Stimulated activated CD4-positive, alpha-beta T cell treated with anti-CD3 and anti-CD28 coated beads, Interleukin-1b, Interleukin-23, amount 100 ng/mL, for 4 hours (primary cell): ENCODE measurements around the gene VASH2.
"Not testable (repeated sequence)": the region's sequence is repeated elsewhere in the genome, so short reads cannot be mapped to it uniquely, and the experiment has no call there.

Source experiments
- DNase-seq, 2 donors: peaks; one replicate each; pipeline ENCODE4 v3.0.0-alpha.2; 2020; ENCODE audit warnings: low read depth in 2 of 2

The VASH2 gene

GRCh38 chr1:212981025-212981495 is 30.7 kb downstream of the VASH2 start:
- DNase-seq: no peak

DNA sequence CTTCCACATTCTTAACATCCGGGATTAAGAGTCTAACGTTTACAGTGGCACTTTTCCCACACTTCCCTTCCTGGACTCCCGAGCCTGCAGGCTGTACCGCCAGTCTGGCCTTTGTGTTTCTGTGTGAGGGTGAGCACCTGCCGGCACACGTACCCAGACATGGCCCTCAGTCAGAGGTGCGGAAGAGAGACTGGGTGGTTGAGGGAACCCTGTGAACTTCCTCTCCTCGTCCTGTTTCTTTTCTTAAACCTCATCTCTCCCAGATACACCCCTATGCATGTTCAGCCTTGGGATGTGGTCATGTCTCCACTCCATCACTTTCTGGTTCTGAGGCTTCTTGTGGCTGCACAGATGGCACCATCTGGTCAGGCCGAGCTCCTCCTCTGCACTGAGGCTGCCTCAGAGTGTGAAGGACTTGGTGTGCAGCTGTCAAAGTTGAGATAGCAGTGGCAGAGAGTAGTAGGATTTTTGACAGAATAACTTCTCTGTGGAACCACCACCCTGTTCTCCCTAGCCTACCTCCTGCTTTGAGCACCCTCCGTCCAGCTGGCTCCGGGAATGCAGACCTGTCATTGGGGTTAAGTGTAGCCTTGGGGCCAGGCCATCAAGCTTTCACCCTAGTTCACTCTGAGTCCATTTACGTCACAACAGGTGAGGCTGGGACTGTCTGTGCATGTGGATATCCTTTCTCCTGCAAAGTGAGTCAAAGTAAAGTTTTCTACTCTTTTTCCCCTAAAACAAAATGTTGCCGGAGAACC is 31.4 kb downstream of the VASH2 start:
- DNase-seq: no peak

DNA sequence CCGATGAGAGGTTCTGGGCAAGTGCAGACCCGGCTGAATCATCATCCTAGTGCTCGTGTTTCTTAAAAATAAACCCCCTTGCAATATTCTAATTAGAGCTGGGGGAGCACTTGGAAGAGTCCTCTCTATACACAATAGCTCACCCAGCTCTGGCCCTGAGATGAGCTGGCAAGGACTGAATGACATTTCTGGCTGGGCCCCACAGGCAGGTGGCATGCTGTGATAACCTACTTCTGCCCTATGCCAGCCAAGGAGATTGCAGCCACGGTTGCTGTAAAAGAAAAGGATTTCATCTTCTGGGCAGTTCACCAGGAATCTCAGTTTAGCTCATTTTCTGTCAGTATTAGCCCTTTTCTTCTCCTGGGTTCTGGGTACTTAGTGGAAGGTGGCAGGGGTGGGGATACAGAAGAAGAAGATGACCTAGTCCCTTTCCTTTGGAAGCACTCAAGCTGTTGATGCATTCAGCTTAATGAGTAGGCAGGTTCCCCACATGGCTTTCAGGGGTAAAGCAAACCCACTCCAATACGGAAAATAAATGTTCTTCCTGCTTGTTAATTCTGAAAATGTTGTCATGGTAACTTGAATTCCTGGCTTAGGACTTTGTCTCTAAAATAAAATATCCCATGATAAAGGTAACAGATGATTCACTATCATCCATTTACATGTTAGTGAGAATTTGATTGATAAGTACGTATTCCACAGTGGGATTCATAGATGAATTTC is 32.2 kb downstream of the VASH2 start:
- no peak for DNase-seq

- DNase-seq: no peak
Observed at GRCh38 chr1:212983482-212983881, 33.1 kb downstream of the VASH2 start.

- no peak for DNase-seq
Observed at GRCh38 chr1:212984522-212985291, 34.4 kb downstream of the VASH2 start.

DNA sequence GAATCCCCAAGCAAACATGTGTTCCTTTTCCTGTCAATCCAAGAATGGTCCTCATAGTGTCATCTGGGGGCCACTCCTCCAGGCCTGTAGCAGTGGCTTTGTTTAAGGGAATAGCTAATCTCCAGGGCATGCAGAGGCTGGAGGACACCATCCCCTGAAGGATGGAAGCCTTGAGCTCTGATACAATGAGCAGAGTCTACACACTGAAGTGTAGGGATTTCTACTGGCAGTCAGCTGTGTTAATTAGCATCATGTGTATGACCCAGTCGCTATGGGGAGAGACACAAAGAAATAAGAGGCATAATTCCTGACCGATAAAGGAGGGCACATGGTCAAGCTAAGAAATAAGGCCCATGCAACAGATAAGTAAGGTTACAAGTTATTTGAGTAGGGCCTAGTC is 36.2 kb downstream of the VASH2 start:
- DNase-seq: no peak

GRCh38 chr1:212987702-212988322 is 37.5 kb downstream of the VASH2 start:
- no peak for DNase-seq

DNA sequence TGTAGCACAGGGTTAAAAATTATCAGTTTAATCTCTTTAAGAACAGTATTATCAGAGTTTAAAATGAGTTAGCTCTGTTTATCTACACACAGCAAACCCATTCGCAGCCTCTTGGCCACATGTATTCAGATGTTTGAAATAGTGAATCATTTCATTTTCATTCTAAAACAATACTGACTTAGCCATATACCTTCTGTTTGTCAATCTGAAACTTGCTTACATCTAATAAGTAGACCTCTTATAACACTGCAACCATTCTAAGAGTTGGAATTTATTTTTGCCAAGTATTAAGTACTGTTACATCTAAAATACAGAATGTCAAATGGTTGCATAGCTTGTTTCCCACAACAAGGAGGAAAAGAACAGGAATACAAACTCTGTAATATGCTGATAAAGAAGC is 39.9 kb downstream of the VASH2 start:
- no peak for DNase-seq

GRCh38 chr1:212993960-212994359 is 43.6 kb downstream of the VASH2 start:
- not testable (repeated sequence) for DNase-seq

- DNase-seq: no peak
Observed at GRCh38 chr1:212994926-212995325, 44.6 kb downstream of the VASH2 start.

DNA sequence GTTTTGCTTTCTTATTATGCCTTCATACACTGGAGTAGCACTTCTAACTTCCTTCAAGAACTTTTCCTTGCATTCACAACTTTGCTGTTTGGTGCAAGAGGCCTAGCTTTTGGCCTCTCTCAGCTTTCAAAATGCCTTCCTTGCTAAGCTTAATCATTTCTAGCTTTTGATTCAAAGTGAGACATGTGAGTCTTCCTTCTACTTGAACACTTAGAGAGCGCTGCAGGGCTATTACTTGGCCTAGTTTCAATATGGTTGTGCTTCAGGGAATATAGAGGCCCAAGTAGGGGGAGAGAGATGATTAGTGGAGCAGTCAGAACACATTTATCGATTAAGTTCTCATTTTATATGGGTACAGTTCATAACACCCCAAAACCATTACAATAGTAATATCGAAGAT is 52.9 kb downstream of the VASH2 start:
- no peak for DNase-seq

GRCh38 chr1:213008564-213008963 is 58.2 kb downstream of the VASH2 start:
- no peak for DNase-seq

DNA sequence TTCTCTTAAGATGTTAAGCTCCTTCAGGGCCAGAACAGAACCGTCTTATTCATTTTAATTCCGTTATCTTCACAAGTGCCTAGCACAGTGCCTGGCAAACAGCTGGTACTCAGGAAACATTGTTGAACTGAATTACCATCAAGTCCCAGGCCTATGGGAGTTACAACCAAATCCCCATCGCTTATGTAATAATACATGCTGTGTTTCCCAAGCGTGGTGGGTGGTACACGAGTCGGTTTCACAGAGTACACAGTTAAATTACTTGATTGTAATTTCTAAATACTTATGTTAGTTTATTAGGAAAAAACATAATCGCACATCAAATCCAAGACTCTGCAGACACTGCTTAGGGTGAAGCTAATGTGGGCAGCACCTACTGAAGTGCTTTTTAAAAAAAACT is 64.3 kb downstream of the VASH2 start:
- DNase-seq: no peak

GRCh38 chr1:213015099-213016050 is 65.0 kb downstream of the VASH2 start, which contains the start of gene ANGEL2:
ANGEL2 (minus strand) TSS chr1:213015867; CDS start chr1:213015671, 196 bp downstream.
- DNase-seq: peak; percentile 88 to 93

GRCh38 chr1:213017447-213018273 is 67.3 kb downstream of the VASH2 start:
- DNase-seq: no peak

- DNase-seq: no peak
Observed at GRCh38 chr1:213019450-213019849, 69.1 kb downstream of the VASH2 start.

DNA sequence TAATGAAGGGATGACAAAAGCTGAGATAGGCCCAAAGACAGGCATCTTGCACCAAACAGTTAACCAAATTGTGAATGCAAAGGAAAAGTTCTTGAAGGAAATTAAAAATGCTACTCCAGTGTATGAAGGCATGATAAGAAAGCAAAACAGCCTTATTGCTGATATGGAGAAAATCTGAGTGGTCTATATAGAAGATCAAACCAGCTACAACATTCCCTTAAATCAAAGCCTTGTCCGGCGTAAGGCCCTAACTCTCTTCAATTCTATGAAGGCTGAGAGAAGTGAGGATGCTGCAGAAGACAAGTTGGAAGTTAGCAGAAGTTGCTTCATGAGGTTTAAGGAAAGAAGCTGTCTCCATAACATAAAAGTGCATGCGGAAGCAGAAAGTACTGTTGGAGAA is 69.7 kb downstream of the VASH2 start:
- DNase-seq: no peak

- DNase-seq: not testable (repeated sequence)
Observed at GRCh38 chr1:213027024-213027423, 76.7 kb downstream of the VASH2 start.

GRCh38 chr1:213032651-213033050 is 82.3 kb downstream of the VASH2 start:
- no peak for DNase-seq

DNA sequence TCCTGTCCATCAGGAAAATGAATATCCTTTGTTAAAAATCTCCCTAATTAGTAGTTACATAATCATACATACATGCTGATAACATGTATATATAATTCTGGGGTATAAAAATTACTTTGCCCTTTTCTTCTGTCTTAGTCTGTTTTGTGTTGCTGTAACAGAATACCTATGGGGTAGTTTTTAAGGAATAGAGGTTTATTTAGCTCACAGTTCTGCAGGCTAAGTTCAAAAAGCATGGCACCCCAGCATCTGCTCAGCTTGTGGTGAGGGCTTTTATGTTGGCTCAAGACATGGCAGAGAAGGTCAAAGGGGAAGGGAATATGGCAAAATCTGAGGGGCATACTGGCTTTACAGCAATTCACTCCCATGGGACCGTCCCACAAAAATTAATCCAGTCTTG is 84.4 kb downstream of the VASH2 start:
- no peak for DNase-seq
